Measurements from ENCODE around the gene JAKMIP3.

The JAKMIP3 gene

DNA sequence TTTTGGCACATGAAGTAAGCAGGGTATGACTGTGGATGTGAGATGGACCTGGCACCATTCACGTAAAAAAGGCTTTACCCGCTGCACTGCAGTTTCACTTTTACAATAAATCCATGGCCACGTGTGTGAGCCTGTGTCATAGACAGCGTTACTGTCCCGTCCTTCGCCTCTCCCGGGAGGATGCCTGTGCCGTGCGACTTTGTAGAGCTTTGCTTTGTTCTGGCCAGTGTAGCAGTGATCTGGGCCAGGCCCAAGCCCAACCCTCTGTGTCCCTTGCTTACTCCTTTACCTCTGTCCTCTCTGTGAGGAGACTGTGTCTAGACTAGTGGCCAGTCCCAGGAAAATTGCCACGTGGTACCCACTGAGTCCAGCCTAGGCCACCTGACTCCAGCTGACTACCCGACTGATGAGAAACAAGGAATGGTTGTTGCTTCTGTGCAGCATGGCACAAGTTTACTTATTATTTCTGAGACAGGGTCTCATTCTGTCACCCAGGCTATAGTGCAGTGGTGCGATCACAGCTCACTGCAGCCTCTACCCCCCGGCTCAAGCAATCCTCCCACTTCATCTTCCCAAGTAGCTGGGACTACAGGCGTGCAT, 48.1 kb downstream of the JAKMIP3 start:
- no peak for DNase-seq

GRCh38 chr10:132114953-132115520, 49.3 kb downstream of the JAKMIP3 start:
- no peak for DNase-seq
